Fibroblast of skin of scalp (primary cell): ENCODE data around the gene GTPBP6.
"Not testable (repeated sequence)": the region's sequence is repeated elsewhere in the genome, so short reads cannot be mapped to it uniquely, and the experiment has no call there.

Source experiments
- DNase-seq: peaks from one replicate; pipeline ENCODE4 v3.0.0-alpha.2; 2013

Gene GTPBP6

GRCh38 chrX:351324-351641 lies 32.7 kb upstream of the GTPBP6 start:
- not testable (repeated sequence) for DNase-seq

- no peak for DNase-seq
Measured at GRCh38 chrX:350534-351323, 32.1 kb upstream of the GTPBP6 start.

- DNase-seq, result no peak
Measured at GRCh38 chrX:350148-350533, 31.5 kb upstream of the GTPBP6 start.

DNA sequence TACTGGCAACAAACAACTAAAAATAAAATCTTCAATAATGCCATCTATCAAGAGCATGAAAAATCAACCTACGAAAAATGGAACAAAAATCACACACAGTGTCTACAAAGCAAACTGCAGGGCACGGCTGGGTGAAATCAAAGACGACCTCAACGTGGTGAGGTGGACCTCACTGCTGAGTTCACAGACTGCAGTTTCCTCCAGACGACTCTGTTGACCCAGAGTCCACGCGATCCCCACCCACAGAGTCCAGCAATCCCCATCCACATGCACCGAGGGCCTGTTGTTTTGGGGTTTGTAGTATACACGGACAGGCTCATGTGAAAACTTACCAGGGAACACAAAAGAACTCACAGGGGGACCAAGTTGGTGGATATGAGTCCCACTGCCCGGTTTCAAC lies 31.1 kb upstream of the GTPBP6 start:
- no peak for DNase-seq

DNA sequence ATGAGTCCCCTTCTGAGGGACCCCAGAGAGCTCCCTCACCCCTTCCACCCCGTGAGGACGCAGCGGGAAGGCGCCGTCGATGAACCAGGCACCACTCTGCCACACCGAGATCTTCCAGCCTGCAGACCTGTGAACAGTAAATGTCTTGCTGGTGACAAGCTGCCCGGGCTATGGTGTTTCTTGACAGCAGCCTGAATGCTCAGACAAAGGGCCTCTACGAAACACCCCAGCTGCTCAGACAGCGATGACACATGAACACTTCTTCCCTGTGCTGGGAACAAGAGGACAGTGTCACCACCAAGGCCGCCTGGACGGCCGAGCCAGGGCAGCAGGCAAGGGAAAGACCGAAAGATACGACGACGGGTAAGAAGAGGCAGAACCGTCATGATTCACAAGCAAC lies 30.6 kb upstream of the GTPBP6 start:
- DNase-seq, result no peak

- DNase-seq, result no peak
Measured at GRCh38 chrX:348461-349117, 30.0 kb upstream of the GTPBP6 start.

DNA sequence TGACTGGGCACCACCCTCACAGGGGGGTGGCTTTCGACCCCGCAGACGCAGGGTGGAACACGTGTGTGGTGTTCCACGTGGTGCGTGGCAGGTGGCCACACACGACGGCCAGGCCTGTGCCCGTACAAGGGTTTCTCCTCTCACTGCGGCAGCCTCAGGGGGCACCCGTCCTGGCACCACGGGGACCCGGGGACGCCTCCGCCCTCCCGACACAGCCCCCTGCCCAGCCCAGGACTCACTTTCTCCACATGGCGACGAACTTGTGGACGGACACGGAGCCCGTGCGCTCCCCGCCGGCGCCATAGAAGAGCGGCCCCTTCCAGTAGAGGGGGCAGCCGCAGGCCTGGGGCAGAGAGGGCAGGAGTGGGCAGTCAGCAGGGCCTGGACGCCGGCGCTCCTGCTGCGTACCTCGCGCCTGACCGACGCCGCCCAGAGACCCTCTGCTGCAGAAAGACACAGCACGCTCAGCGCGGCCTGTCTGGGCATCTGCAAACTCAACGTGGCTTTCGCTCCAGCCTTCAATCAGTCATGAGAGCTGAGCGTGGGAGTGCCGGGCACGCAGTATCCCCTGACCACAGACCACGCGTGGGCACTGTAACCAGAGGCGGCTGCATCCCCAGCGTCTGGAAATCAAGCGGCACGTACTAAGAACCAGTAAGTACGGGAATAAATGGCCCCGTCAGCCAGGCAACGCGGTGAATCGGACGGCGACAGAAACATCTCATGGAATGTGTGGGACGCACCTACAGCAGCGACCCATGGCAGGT lies 28.9 kb upstream of the GTPBP6 start:
- no peak for DNase-seq

- no peak for DNase-seq
Measured at GRCh38 chrX:346034-346813, 27.6 kb upstream of the GTPBP6 start.

- DNase-seq, result no peak
Measured at GRCh38 chrX:345020-345925, 26.7 kb upstream of the GTPBP6 start.

- DNase-seq, result no peak
Measured at GRCh38 chrX:344371-344901, 25.8 kb upstream of the GTPBP6 start.

DNA sequence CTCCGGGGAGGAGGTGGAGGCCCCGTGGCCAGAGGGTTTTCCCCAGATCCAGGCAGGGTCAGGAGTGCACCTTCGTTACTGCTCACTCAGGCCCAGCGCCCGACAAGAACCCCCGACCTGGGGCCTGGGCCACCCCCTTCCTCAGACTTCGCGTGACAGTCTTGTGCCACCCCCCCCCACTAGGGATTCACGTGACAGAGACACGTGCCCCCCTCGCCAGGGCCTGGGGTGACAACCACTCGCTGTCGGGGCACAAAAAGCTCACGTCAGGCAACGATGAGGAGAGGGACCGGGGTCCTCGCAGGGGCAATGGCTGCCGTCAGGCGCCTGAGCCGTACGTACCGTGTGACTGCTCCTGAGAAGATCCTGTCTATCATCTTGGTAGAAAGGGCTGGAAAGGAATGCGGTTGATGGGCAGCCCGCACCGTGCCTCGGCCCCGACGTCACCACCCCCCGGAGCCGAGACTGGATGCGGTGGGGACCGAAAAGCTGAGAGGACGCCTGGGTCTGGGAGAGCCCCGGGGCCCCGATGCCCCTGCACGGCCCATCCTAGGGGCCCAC lies 23.0 kb upstream of the GTPBP6 start:
- DNase-seq, result no peak

- no peak for DNase-seq
Measured at GRCh38 chrX:340641-341423, 22.2 kb upstream of the GTPBP6 start.

- DNase-seq, result no peak
Measured at GRCh38 chrX:340121-340520, 21.5 kb upstream of the GTPBP6 start.

- DNase-seq, result no peak
Measured at GRCh38 chrX:338836-339400, 20.3 kb upstream of the GTPBP6 start.

DNA sequence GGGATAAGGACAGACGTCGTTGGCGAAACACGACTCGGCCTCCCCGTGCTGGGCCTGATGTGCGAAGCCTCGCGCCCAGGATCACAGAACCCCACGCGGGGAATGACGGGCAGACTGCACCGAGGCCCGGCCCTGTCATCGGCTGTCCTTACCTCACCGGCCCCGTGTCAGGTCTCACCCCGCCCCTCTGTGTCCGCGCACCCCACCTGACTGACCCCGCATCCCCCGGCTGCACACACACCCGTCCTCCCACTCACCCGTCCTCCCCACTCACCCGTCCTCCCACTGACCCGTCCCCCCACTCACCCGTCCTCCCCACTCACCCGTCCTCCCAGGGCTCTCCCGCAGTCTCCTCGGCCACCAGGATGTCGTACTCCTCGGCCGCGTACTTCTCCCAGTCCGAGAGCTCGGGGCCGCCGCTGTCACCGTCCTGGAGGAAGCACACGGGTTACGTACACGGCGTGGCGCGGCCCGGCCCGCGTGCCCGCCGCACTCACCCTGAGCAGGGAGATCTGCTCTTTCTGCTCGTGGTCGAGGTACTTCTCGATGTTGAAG lies 19.8 kb upstream of the GTPBP6 start:
- no peak for DNase-seq

- DNase-seq, result no peak
Measured at GRCh38 chrX:337331-337831, 18.8 kb upstream of the GTPBP6 start.

- DNase-seq, result no peak
Measured at GRCh38 chrX:336227-336626, 17.6 kb upstream of the GTPBP6 start.

GRCh38 chrX:335758-336155 lies 17.2 kb upstream of the GTPBP6 start:
- DNase-seq, result no peak

- DNase-seq, result no peak
Measured at GRCh38 chrX:334971-335757, 16.6 kb upstream of the GTPBP6 start.
